Esophagus (tissue), 2 donors: ENCODE results near the gene SLC25A3. TPM values are rescaled to one million over a fixed set of nuclear protein-coding genes. Genes with fewer than 3 reads are reported as not detected.
"Not testable (repeated sequence)": the region's sequence is repeated elsewhere in the genome, so short reads cannot be mapped to it uniquely, and the experiment has no call there.

Experiments used
- H3K27ac ChIP-seq, 2 donors: one replicate each; pipeline ENCODE4 v1.5.1; 2013; ENCODE audit warnings: low read depth in 2 of 2, mild to moderate bottlenecking in 2 of 2, inconsistent platforms in 1 of 2, low read length in 1 of 2, moderate library complexity in 1 of 2
- H3K27me3 ChIP-seq, 2 donors: one replicate each; pipeline ENCODE4 v1.6.1; 2013; ENCODE audit warnings: low read length in 2 of 2, control low read depth in 1 of 2, mild to moderate bottlenecking in 1 of 2; ENCODE audit not compliant: insufficient read depth in 2 of 2, control insufficient read depth in 1 of 2
- H3K36me3 ChIP-seq, 2 donors: one replicate each; pipeline ENCODE4 v1.6.1; 2013; ENCODE audit warnings: low read length in 1 of 2; ENCODE audit not compliant: control insufficient read depth in 2 of 2, insufficient read depth in 2 of 2
- H3K4me1 ChIP-seq, 2 donors: one replicate each; pipeline ENCODE4 v1.6.1; 2013; ENCODE audit warnings: low read length in 1 of 2; ENCODE audit not compliant: control insufficient read depth in 2 of 2, insufficient read depth in 2 of 2
- H3K4me3 ChIP-seq, 2 donors: one replicate each; pipeline ENCODE4 v1.5.1; 2013; ENCODE audit warnings: low read length in 2 of 2, mild to moderate bottlenecking in 2 of 2, low read depth in 1 of 2, moderate library complexity in 1 of 2
- H3K9me3 ChIP-seq, 2 donors: one replicate each; pipeline ENCODE4 v1.6.1; 2013; ENCODE audit warnings: mild to moderate bottlenecking in 2 of 2, low read depth in 1 of 2, low read length in 1 of 2, moderate library complexity in 1 of 2; ENCODE audit not compliant: control insufficient read depth in 2 of 2, insufficient read depth in 1 of 2
- WGBS, 2 donors: extraction: QIAGEN DNeasy Blood & Tissue Kit; methylation state at CpG; one replicate each; pipeline ENCODE4 v1.1.7; 2013; 5-methylcytosine and 5-hydroxymethylcytosine counted together
- polyA plus RNA-seq, 2 donors: library from polyadenylated mRNA; stranded (reverse); fragments of 200-250 nt; gene quantifications; one replicate each; pipeline ENCODE4 v1.2.3, GENCODE V29; 2013
- donor health status: healthy with polysubstance abuse.
- donor health status: Bipolar disorder and iron deficiency.

Gene SLC25A3
- polyA plus RNA-seq, 2 donors: 283 to 448 TPM

GRCh38 chr12:98575013-98575412 lies 18.5 kb upstream of the SLC25A3 start:
- Histone ChIP-seq H3K36me3 (no peaks in the 10 kb centered on the region), H3K27ac (no peak overlapping the region), H3K27me3 (no peaks in the 10 kb centered on the region), H3K4me3 (no peak overlapping the region), H3K4me1 (no peaks in the 10 kb centered on the region), H3K9me3 (no peaks in the 10 kb centered on the region)
- WGBS, 2 donors: 71 to 95% methylated on average over 4 of the region's 4 CpGs

GRCh38 chr12:98576795-98577194 lies 16.7 kb upstream of the SLC25A3 start:
- H3K27ac ChIP-seq, H3K9me3 ChIP-seq, H3K27me3 ChIP-seq, H3K4me1 ChIP-seq, H3K36me3 ChIP-seq, H3K4me3 ChIP-seq: not testable (repeated sequence)
- 83 to 86% methylated on average over 2 of the region's 2 CpGs for WGBS, 2 donors

- H3K36me3 ChIP-seq: no peaks in the 10 kb centered on the region
- no peaks in the 10 kb centered on the region for H3K27me3 ChIP-seq
- no peaks in the 10 kb centered on the region for H3K9me3 ChIP-seq
- H3K27ac ChIP-seq: no peak overlapping the region
- no peak overlapping the region for H3K4me3 ChIP-seq
- WGBS, 2 donors: 71% methylated on average over 1 of the region's 1 CpG
- H3K4me1 ChIP-seq: no peaks in the 10 kb centered on the region
Observed at GRCh38 chr12:98578392-98578791, 15.1 kb upstream of the SLC25A3 start.

GRCh38 chr12:98578821-98579220 lies 14.7 kb upstream of the SLC25A3 start:
- Histone ChIP-seq H3K4me1 (no peaks in the 10 kb centered on the region), H3K27ac (no peak overlapping the region), H3K36me3 (no peaks in the 10 kb centered on the region), H3K9me3 (no peaks in the 10 kb centered on the region), H3K4me3 (no peak overlapping the region), H3K27me3 (no peaks in the 10 kb centered on the region)
- WGBS, 2 donors: 73 to 82% methylated on average over 2 of the region's 2 CpGs

GRCh38 chr12:98579347-98579746 lies 14.1 kb upstream of the SLC25A3 start:
- no peaks in the 10 kb centered on the region for H3K27me3 ChIP-seq
- H3K27ac ChIP-seq: no peak overlapping the region
- no peaks in the 10 kb centered on the region for H3K9me3 ChIP-seq
- 71 to 77% methylated on average over 5 of the region's 5 CpGs for WGBS, 2 donors
- H3K36me3 ChIP-seq: no peaks in the 10 kb centered on the region
- H3K4me3 ChIP-seq: no peak overlapping the region
- H3K4me1 ChIP-seq: no peaks in the 10 kb centered on the region

GRCh38 chr12:98579835-98580234 lies 13.7 kb upstream of the SLC25A3 start:
- WGBS, 2 donors: 90 to 93% methylated on average over 3 of the region's 3 CpGs
- Histone ChIP-seq H3K27ac (no peak overlapping the region), H3K27me3 (no peaks in the 10 kb centered on the region), H3K9me3 (no peaks in the 10 kb centered on the region), H3K4me3 (no peak overlapping the region), H3K4me1 (no peaks in the 10 kb centered on the region), H3K36me3 (no peaks in the 10 kb centered on the region)

- Histone ChIP-seq H3K27ac (no peak overlapping the region), H3K9me3 (no peaks in the 10 kb centered on the region), H3K36me3 (no peaks in the 10 kb centered on the region), H3K4me3 (no peak overlapping the region), H3K27me3 (no peaks in the 10 kb centered on the region), H3K4me1 (no peaks in the 10 kb centered on the region)
- 92 to 96% methylated on average over 5 of the region's 5 CpGs for WGBS, 2 donors
Observed at GRCh38 chr12:98580695-98581094, 12.8 kb upstream of the SLC25A3 start.

GRCh38 chr12:98581101-98581500 lies 12.4 kb upstream of the SLC25A3 start:
- Histone ChIP-seq H3K36me3 (no peaks in the 10 kb centered on the region), H3K27ac (no peak overlapping the region), H3K27me3 (no peaks in the 10 kb centered on the region), H3K9me3 (no peaks in the 10 kb centered on the region), H3K4me3 (no peak overlapping the region), H3K4me1 (no peaks in the 10 kb centered on the region)
- 84 to 87% methylated on average over 1 of the region's 1 CpG for WGBS, 2 donors

- no peaks in the 10 kb centered on the region for H3K36me3 ChIP-seq
- no peak overlapping the region for H3K27ac ChIP-seq
- no peaks in the 10 kb centered on the region for H3K4me1 ChIP-seq
- H3K4me3 ChIP-seq: no peak overlapping the region
- WGBS, 2 donors: 79 to 85% methylated on average over 6 of the region's 6 CpGs
- no peaks in the 10 kb centered on the region for H3K27me3 ChIP-seq
- no peaks in the 10 kb centered on the region for H3K9me3 ChIP-seq
Observed at GRCh38 chr12:98582093-98582492, 11.4 kb upstream of the SLC25A3 start.

GRCh38 chr12:98587084-98587483 lies 6.4 kb upstream of the SLC25A3 start:
- 78 to 84% methylated on average over 5 of the region's 5 CpGs for WGBS, 2 donors
- no peak overlapping the region for H3K27ac ChIP-seq

More at GRCh38 chr12:98587084-98587483, 6.4 kb upstream of the SLC25A3 start:
- Histone ChIP-seq H3K4me1 (no peaks in the 10 kb centered on the region), H3K36me3 (no peaks in the 10 kb centered on the region), H3K4me3 (no peak overlapping the region), H3K9me3 (no peaks in the 10 kb centered on the region), H3K27me3 (no peaks in the 10 kb centered on the region)
